IPS-18c (cell line): ENCODE results near the gene GTF3C4.
"Not testable (repeated sequence)": the region's sequence is repeated elsewhere in the genome, so short reads cannot be mapped to it uniquely, and the experiment has no call there.

Experiments used
- H3K4me3 ChIP-seq: 2 replicates; pipeline ENCODE4 v1.7.0; 2013; ENCODE audit warnings: low read depth, mild to moderate bottlenecking, low read length, moderate library complexity; ENCODE audit not compliant: insufficient read depth
- H3K9me3 ChIP-seq: one replicate; pipeline ENCODE4 v1.6.1; 2013; ENCODE audit warnings: mild to moderate bottlenecking, low read length, moderate library complexity; ENCODE audit not compliant: control insufficient read depth, insufficient read depth

The GTF3C4 gene

GRCh38 chr9:132674485-132674884 is 4.2 kb downstream of the GTF3C4 start:
- H3K4me3 ChIP-seq, result no peak overlapping the region
- H3K9me3 ChIP-seq, result no peaks in the 10 kb centered on the region

GRCh38 chr9:132677976-132678375 is 7.7 kb downstream of the GTF3C4 start:
- Histone ChIP-seq H3K9me3 (no peaks in the 10 kb centered on the region), H3K4me3 (no peak overlapping the region)

- Histone ChIP-seq H3K4me3 (no peak overlapping the region), H3K9me3 (no peaks in the 10 kb centered on the region)
These were observed 9.8 kb downstream of the GTF3C4 start for GRCh38 chr9:132679946-132680625.

GRCh38 chr9:132681561-132681960 is 11.3 kb downstream of the GTF3C4 start:
- no peaks in the 10 kb centered on the region for H3K9me3 ChIP-seq
- H3K4me3 ChIP-seq, result no peak overlapping the region

GRCh38 chr9:132683873-132684272 is 13.6 kb downstream of the GTF3C4 start:
- Histone ChIP-seq H3K9me3 (no peaks in the 10 kb centered on the region), H3K4me3 (no peak overlapping the region)

GRCh38 chr9:132690696-132691095 is 20.4 kb downstream of the GTF3C4 start:
- no peaks in the 10 kb centered on the region for H3K9me3 ChIP-seq
- no peak overlapping the region for H3K4me3 ChIP-seq

- Histone ChIP-seq H3K4me3 (no peak overlapping the region), H3K9me3 (no peaks in the 10 kb centered on the region)
These were observed 23.9 kb downstream of the GTF3C4 start for GRCh38 chr9:132694144-132694543.

GRCh38 chr9:132697230-132697629 is 27.0 kb downstream of the GTF3C4 start:
- no peak overlapping the region for H3K4me3 ChIP-seq
- H3K9me3 ChIP-seq, result peaks cover 3% of the 10 kb centered on the region

GRCh38 chr9:132698989-132699388 is 28.7 kb downstream of the GTF3C4 start:
- H3K9me3 ChIP-seq, result peaks cover 3% of the 10 kb centered on the region
- H3K4me3 ChIP-seq, result no peak overlapping the region

- Histone ChIP-seq H3K9me3 (peaks cover 3% of the 10 kb centered on the region), H3K4me3 (no peak overlapping the region)
These were observed 29.7 kb downstream of the GTF3C4 start for GRCh38 chr9:132699956-132700355.

- peaks cover 3% of the 10 kb centered on the region for H3K9me3 ChIP-seq
- no peak overlapping the region for H3K4me3 ChIP-seq
These were observed 32.0 kb downstream of the GTF3C4 start for GRCh38 chr9:132702254-132702653.

GRCh38 chr9:132703336-132703735 is 33.1 kb downstream of the GTF3C4 start:
- Histone ChIP-seq H3K9me3 (peaks cover 3% of the 10 kb centered on the region), H3K4me3 (no peak overlapping the region)

- Histone ChIP-seq H3K9me3 (no peaks in the 10 kb centered on the region), H3K4me3 (no peak overlapping the region)
These were observed 38.0 kb downstream of the GTF3C4 start for GRCh38 chr9:132708239-132708638.

- no peak overlapping the region for H3K4me3 ChIP-seq
- H3K9me3 ChIP-seq, result no peaks in the 10 kb centered on the region
These were observed 38.6 kb downstream of the GTF3C4 start for GRCh38 chr9:132708769-132709430.

- Histone ChIP-seq H3K4me3 (no peak overlapping the region), H3K9me3 (no peaks in the 10 kb centered on the region)
These were observed 40.1 kb downstream of the GTF3C4 start for GRCh38 chr9:132710333-132710732.

GRCh38 chr9:132711152-132711551 is 40.9 kb downstream of the GTF3C4 start:
- not testable (repeated sequence) for H3K9me3 ChIP-seq

GRCh38 chr9:132711846-132712245 is 41.6 kb downstream of the GTF3C4 start:
- Histone ChIP-seq H3K4me3 (no peak overlapping the region), H3K9me3 (no peaks in the 10 kb centered on the region)

More at GRCh38 chr9:132711152-132711551, 40.9 kb downstream of the GTF3C4 start:
- not testable (repeated sequence) for H3K4me3 ChIP-seq

GRCh38 chr9:132712753-132713152 is 42.5 kb downstream of the GTF3C4 start:
- H3K4me3 ChIP-seq, result no peak overlapping the region
- H3K9me3 ChIP-seq, result no peaks in the 10 kb centered on the region

GRCh38 chr9:132716007-132716406 is 45.7 kb downstream of the GTF3C4 start:
- no peaks in the 10 kb centered on the region for H3K9me3 ChIP-seq
- H3K4me3 ChIP-seq, result no peak overlapping the region
